A204.1 (cell line): ENCODE data around the gene INPP5A.

Source experiments
- FAIRE-seq: peaks from 2 replicates; lab custom pipeline; 2012; peaks lifted over from hg19 to GRCh38; lab: Jason Lieb, UNC

INPP5A gene

DNA sequence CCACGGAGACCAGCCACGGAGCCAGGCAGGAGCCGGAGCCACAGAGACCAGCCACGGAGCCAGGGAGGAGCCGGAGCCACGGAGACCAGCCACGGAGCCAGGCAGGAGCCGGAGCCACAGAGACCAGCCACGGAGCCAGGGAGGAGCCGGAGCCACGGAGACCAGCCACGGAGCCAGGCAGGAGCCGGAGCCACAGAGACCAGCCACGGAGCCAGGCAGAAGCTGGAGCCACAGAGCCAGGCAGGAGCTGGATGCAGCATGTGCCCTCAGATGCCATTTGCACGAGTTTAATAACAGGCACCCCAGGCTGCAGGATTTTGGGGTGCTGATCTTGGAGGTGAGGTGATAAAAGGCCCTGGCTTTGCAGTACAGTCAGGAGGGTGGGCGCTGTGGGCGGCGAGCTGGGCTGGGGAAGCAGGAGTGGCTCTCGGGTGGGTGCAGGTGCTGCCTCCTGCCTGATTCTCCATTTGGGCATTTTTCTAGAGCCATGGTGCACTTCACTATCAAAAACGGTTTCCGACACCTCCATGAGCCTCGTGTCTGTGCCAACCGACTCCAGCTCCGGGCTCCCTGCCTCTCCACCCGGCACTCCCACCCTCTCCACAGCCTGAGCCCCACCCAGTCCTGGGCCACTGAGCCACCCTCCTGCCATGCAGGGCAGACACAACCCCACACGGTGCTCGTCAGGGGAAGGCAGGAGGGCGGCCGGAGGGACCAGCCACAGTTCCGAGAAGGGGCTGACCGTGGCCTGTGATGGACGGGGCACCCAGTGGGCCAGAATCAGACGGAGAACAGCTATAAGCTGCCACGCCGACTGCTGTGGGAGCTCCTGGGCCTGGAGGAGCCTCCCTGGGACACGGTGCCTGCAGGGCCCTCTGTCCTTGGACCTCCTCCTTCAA, 289.2 kb downstream of the INPP5A start:
- FAIRE-seq, result no peak

DNA sequence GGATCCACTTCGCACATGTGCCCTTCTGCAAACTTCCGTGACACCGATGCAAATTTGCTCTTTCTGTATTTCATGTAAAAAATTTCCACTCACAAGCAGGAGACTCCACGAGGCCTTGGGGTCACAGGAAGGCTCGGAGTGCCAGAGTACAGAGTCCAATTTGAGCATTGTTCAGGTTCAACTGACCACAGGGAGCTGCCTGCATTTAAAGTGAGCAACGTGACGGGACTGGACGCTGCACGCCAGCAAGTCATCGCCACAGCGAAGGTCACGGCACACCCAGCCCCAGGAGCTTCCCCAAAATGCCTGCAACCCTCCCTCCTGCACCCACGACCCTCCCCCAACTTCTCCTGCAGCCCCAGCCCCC, 289.8 kb downstream of the INPP5A start:
- no peak for FAIRE-seq

DNA sequence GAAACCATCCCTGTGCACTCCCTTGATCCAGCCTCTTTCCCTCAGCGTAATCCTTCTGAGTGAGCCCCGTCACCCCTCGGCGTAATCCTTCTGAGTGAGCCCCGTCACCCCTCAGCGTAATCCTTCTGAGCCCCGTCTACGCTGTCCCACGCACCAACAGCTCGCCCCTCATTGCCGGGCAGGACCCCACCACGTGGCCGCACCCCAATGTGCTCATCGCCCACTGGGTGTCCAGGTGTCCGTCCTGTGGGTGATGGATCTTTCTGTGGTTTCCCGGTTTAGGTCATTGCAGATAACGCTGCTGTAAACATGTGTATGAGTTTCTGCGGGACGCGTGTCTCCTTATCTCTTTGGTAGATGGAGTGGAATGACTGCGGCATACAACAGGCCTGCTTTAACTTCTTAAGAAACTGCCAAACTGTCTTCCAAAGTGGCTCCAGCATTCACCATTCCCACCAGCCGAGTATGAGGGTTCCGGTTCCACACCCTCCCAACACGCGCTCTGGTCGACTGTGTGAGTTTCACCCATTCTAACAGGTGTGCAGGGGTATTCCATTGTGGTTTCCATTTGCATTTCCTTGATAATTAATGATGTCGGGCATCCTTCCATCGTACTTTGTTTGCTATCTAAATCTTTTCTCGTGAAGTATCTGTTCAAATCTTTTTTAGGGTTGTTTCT, 290.4 kb downstream of the INPP5A start:
- no peak for FAIRE-seq

DNA sequence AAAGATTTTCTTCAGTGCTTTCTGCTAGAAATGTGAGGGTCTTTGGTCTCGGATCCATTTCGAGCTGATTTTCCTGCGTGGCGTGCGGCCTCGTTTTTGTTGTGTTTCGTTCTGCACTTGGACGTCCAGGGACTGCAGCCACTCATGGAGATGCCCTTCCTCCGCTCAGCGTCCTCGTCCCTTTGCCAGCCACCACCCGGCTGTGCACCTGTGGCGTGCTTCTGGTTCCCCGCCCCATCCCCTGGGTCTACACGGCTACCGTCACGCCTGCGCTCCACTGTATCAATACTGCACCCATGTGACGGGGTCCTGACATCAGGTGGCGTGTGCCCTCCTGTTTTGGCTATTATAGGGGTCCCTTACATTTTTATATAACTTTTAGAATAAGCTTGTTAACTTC, 291.1 kb downstream of the INPP5A start:
- no peak for FAIRE-seq

DNA sequence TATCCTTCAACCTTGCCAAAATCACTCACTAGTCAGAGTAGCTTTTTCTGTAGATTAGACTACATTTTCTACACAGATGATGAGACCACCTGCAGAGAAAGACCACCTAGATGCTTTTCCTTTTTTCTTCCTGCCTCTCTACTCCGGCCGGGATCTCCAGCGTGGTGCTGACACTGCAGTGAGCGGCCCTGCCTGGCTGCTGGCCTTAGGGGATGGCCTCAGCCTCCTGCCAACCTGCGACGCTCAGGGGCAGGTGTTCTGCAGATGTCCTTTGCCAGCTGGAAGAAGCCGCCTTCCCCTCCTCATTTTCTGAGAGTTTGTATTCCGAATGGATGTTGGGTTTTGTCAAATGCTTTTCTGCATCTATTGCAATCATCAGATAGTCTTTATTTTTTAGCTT, 291.8 kb downstream of the INPP5A start:
- no peak for FAIRE-seq

DNA sequence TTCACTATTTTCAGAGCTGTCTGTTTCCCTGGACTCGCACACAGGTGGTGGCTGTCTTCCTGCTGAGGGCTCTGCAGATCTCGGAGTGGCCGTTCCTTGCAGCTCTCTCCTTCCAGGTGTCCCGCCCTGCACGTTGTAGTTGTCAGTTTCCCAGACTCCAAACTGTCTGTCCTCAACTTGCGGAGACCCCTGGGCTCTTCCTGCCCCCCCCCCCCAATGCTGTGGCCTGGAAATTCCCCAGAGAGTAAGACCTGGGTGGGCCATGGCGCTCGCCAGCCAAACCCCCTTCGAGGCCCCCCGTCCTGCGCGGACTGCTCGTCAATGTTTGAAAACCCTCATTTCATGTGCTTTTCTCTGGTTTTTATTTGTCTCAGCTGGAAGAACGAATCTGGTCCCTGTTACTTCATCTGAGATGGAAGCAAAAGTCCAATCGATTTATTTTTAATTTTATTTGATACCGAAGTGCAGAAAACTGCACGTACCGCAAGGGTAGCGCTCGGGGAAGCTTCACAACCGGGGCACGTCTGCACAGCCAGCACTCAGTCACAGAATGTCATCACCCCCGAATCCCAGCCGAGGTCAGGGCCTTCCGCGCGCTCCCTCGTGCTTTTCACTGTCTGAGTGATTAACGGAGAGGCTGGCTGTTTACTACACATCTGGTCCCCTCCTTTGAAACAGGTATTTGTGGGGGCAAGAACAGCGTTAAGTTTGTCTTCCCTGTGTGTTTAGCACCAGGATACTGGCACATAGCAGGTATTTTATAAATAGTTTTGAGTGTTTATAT, 294.8 kb downstream of the INPP5A start:
- no peak for FAIRE-seq
